GM20000 (cell line): Measurements from ENCODE around the gene PRELP.
"Not testable (repeated sequence)": the region's sequence is repeated elsewhere in the genome, so short reads cannot be mapped to it uniquely, and the experiment has no call there.

Source experiments
- DNase-seq: peaks from one replicate; pipeline ENCODE4 v3.0.0; 2012; ENCODE audit warnings: low spot score
- CTCF ChIP-seq: IDR thresholded peaks from 2 replicates; pipeline ENCODE4 v1.5.1; 2012; ENCODE audit warnings: mild to moderate bottlenecking, control low read depth; ENCODE audit errors: extremely low read depth, missing control alignments

The PRELP gene

GRCh38 chr1:203512848-203513584, 37.4 kb downstream of the PRELP start:
- DNase-seq: peak; percentile 62
- no peak for TF ChIP-seq CTCF

GRCh38 chr1:203513585-203514031, 38.0 kb downstream of the PRELP start:
- no peak for TF ChIP-seq CTCF
- DNase-seq: no peak

GRCh38 chr1:203516184-203516583, 40.6 kb downstream of the PRELP start:
- TF ChIP-seq CTCF: no peak

DNA sequence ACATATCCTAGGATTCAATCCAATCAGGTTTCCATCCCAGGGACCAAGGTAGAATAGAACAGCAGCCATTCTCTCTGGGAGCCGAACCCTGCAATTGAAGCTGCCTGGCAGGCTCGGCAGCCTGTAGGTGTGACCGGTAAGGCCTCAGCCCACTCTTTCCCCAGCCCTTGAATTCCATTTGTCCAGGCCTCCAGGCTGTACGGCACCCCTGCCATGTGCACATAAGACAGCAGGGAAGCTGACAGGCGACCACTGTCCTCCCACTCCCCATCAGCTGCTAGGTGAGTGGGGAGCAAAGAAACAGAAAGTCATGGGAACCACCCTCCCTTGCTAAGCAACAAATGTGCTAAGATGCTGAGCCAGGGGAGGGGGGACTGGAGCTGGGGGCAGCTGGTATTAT, 41.3 kb downstream of the PRELP start:
- no peak for TF ChIP-seq CTCF
- DNase-seq: no peak

More at GRCh38 chr1:203516184-203516583, 40.6 kb downstream of the PRELP start:
- DNase-seq: no peak

GRCh38 chr1:203517426-203518110, 42.0 kb downstream of the PRELP start:
- no peak for DNase-seq
- no peak for TF ChIP-seq CTCF

DNA sequence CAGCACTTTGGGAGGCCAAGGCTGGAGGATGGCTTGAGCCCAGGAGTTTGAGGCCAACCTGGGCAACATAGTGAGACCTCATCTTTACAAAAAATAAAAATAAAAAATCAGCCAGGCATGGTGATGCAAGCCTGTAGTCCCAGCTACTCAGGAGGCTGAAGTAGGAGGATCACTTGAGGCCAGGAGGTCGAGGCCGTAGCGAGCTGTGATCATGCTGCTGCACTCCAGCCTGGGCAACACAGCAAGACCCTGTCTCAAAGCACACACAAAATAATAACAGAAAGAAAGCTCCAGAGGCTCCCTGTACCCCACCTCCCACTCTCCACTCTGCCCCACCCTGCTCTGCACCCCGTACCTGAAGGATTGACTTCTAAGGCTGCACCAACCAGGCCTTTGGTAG, 42.5 kb downstream of the PRELP start:
- DNase-seq: not testable (repeated sequence)

GRCh38 chr1:203518541-203518940, 42.9 kb downstream of the PRELP start:
- TF ChIP-seq CTCF: no peak
- no peak for DNase-seq
